Endothelial cell of coronary artery (primary cell): ENCODE measurements around the gene CAMK2N2. TPM values are rescaled to one million over a fixed set of nuclear protein-coding genes. Genes with fewer than 3 reads are reported as not detected.

Source experiments
- total RNA-seq: library from RNA; depleted of rRNA; stranded (reverse); fragments of >200 nt; gene quantifications from 2 replicates; pipeline ENCODE4 v1.2.3, GENCODE V29; 2014

The CAMK2N2 gene
- total RNA-seq, result 0.19 TPM in 1 of 2 replicates, not detected in the other

DNA sequence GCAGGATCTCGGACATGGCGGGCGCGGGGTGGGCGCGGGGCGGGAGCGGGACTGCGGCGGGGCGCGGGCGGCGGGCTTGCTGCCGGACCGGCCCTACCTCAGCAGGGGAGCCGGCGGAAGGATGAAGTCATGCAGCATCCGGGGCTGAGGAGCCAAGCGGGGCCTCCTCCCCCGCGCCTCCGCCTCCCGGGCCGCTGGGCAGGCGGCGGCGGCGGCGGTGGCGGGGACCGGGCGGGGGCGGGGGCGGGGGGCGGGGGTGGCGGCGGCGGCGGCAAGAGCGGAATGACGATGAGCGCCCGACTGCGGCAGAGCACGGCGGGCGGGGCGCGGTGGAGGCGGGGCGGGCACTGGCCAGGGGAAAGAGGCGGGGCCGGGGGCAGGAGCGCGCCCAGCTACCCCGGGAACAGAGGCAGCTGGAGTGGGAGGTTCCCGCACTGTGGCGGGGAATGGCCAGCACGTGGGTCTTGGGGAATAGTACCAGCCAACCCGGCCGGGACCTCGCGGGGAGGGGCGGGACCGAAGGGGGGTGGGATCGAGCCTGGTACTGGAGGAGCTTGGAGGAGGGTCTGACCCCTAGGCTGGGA, at the start of gene CAMK2N2:
Gene CAMK2N2, minus strand, starts transcription at position 284 of the 584 bp plus-strand sequence. Its CDS starts 268 bp downstream, at position 16.

DNA sequence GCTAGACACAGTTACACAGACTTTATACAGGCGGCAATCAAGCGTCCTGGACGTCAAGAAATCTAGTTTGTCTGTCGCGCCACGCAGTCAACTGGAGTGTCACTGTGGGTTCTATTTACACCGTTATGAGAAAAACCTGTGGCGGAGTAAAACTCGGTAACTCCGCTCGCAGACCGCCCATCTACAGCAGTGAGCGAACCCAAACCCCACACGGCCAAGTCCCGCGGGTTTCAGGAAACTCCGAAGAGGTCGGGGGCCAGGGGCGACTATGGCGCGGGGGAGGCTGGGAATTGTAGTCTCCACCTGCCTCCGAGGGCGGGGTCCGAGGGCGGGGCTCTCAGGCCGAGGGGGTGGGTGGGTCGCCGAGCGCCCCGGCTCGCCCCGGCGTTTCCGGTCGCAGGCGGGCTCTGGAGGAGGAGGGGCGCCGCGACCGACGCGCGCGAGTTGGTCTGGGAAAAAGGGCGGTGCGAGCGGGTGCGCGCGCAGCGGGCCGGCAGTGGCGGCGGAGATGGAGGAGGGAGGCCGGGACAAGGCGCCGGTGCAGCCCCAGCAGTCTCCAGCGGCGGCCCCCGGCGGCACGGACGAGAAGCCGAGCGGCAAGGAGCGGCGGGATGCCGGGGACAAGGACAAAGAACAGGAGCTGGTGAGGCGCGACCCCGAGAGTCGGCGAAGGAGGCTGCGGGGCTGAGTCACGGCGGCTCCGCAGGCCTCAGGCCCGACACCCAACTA, 37.6 kb upstream of the CAMK2N2 start, which contains the start of gene PSMD2:
Gene PSMD2, plus strand, starts transcription at position 483 of the 729 bp plus-strand sequence. Its CDS starts 26 bp downstream, at position 509.

DNA sequence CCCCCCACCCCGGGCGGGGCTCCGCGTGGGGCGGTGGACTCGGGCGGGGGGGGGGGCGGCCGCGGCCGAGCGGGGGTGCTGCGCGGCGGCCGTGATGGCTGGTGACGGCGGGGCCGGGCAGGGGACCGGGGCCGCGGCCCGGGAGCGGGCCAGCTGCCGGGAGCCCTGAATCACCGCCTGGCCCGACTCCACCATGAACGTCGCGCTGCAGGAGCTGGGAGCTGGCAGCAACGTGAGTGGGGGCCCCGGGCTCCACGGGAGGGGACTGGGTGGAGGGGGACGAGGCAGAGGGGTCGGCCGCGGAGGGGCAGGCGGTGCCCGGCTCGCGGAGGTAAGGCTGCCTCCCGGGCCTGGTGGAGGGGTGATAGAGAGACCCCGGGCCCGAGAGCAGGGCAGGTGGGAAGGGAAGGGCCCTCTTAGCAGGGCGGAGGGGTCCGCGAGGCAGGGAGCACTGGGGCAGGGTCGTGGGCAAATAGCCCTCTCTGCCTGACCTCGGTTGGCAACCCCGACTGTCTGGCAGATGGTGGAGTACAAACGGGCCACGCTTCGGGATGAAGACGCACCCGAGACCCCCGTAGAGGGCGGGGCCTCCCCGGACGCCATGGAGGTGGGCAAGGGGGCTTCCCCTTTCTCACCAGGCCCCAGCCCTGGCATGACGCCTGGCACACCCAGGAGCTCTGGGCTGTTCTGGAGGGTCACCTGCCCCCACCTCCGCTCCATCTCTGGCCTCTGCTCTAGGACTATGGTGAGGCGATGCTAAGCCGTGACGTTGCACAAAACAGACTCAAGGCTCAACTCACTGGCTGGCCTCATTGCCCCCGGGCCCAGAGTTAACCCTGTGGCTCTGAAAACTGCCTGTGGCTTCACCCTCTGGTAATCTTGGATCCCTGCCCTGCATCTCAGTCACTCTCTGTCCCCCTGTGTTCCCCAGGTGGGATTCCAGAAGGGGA, 14.9 kb upstream of the CAMK2N2 start, which contains the start of gene ECE2:
Gene ECE2, plus strand, starts transcription at position 62 of the 950 bp plus-strand sequence. Its CDS starts 132 bp downstream, at position 194.

DNA sequence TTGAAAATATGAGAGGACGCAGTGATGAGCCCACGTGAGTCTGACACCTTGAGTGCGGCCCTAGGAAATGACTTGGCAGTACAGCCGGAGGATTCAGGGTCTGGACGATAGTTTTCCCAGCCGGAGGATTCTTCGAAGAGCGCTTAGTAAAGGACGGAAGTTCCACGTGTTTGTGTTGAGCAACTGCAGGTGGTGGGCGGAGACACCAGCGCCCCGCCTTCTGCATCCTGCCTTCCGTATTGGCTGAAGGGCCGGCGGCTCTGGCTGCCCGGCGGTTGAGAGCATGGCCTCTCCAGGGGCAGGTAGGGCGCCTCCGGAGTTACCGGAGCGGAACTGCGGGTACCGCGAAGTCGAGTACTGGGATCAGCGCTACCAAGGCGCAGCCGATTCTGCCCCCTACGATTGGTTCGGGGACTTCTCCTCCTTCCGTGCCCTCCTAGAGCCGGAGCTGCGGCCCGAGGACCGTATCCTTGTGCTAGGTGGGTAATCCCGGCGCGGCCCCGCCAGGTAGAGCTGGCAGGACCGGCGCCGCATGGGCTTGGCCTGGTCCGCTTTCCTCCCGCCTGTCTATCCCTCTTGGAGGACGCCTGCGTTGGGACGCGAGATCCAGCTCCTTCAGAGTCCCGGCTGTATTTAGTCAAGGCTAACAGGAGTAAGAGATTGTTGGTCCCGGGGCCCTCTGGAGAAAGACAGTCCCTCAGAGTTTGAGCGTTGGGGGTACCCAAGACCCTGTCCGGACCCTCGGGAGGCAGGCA, 11.8 kb downstream of the CAMK2N2 start, which contains the start of gene EEF1AKMT4:
Gene EEF1AKMT4, plus strand, starts transcription at position 261 of the 755 bp plus-strand sequence. Its CDS starts 23 bp downstream, at position 284.

DNA sequence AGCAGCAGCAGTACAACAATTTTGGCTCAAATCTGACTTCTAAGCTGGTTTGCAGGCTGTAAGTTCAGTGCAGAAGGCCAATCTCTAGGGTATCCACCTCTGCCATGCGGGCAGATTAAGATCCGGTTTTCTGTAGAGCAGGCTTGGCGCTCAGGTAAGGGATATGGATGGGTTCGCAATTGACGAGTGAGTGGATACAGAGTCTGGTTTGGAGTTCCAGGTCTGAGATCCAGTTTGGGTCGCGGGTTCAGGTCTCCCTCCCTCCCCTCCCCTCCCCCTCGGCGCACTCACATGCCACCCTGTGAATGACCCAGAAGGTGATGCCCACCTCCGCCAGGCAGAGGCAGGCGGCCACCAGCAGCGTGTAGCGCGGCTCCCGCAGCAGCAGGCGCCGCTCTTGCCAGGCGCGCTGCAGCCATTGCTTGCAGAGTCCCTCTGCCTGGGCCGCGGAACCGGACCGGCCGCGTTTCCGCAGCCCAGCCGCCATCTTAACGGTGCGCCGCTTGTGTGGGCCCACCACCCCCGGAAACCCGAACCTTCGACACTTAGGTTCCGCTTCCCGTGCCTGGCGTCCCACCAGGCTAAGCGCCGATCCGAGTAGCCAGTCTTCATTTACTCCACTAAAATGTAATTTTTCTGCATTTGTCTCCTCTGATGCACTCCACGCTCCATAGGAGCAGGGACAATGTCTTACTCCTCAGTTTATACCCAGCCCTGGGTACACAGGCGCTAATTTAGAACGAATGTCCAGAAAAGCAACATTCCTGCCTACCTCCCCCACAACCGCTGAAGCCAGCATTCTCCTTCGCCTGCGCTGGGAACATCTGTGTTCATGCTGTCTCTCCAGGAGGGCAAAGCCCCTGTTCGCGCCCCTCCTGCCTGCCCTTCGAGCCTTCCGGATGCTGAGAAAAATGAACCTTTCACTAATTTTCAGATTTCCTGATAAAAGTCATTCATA, 12.6 kb downstream of the CAMK2N2 start, which contains the start of gene ALG3:
Gene ALG3, minus strand, starts transcription at position 509 of the 958 bp plus-strand sequence. Its CDS starts 22 bp downstream, at position 487.

DNA sequence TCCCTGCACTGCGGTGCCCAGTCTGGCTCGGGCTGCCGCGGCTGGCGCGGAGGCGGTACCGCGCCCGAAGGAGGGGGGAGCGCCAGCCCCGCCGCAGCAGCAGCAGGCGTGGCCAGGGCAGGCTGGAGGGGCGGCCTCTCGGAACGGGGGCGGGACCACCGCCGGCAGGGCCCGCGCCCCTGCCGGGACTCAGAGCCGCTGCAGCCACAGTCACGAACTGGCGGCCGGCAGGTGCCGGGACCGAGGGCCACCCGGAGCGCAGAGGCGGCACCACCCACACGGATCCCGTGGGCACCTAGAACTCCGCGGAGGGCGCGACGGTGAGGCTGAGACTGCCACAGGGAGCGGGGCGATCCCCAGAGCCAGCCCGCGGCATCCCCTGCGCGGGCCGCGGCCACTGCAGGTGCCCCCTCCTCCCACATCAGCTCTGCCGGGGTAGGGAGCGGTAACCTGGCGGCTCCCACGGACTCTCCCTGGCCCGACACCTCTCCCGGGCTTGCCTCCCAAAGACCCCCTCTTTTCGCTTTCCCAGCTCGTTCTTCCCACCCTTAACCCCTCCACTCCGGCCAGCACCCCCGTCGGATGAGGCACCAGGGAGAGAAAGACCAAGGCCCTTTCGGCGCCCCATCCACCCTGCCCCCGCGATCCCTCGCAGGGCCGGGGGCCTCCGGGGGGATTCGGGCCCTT, 31.8 kb downstream of the CAMK2N2 start, which contains the start of gene VWA5B2:
Gene VWA5B2, plus strand, starts transcription at position 192 of the 687 bp plus-strand sequence. CDS start 944 bp downstream, outside the sequence.

Other genes starting within 250 kb of the CAMK2N2 start
- gene ABCC5, start 243.7 kb downstream of the CAMK2N2 start, total RNA-seq, result 16.4 and 20.7 TPM in 2 replicates
- not detected in 2 replicates for gene HTR3D, start 229.8 kb downstream of the CAMK2N2 start, total RNA-seq
- not detected in 2 replicates for gene HTR3C, start 208.5 kb downstream of the CAMK2N2 start, total RNA-seq
- gene HTR3E, start 164.5 kb downstream of the CAMK2N2 start, total RNA-seq, result not detected in 2 replicates
- gene EIF2B5, start 126.2 kb downstream of the CAMK2N2 start, total RNA-seq, result 39.6 and 41.7 TPM in 2 replicates
- gene DVL3, start 106.2 kb downstream of the CAMK2N2 start, total RNA-seq, result 26.0 and 31.9 TPM in 2 replicates
- gene AP2M1, start 86.7 kb downstream of the CAMK2N2 start, total RNA-seq, result 476 and 505 TPM in 2 replicates
- 46.4 and 47.9 TPM in 2 replicates for gene ABCF3, start 75.4 kb downstream of the CAMK2N2 start, total RNA-seq
- gene VWA5B2, start 32.0 kb downstream of the CAMK2N2 start, total RNA-seq, result under 0.01 TPM in 1 of 2 replicates, not detected in the other
- gene ALG3, start 12.6 kb downstream of the CAMK2N2 start, total RNA-seq, result 19.1 and 24.6 TPM in 2 replicates
- 3.6 and 4.9 TPM in 2 replicates for gene EEF1AKMT4, start 11.9 kb downstream of the CAMK2N2 start, total RNA-seq
- not detected in 2 replicates for gene ECE2, start 14.5 kb upstream of the CAMK2N2 start, total RNA-seq
- 666 and 747 TPM in 2 replicates for gene PSMD2, start 37.7 kb upstream of the CAMK2N2 start, total RNA-seq
- 359 and 457 TPM in 2 replicates for gene EIF4G1, start 53.1 kb upstream of the CAMK2N2 start, total RNA-seq
- 21.1 and 42.1 TPM in 2 replicates for gene FAM131A, start 76.0 kb upstream of the CAMK2N2 start, total RNA-seq
- gene CLCN2, start 100.1 kb upstream of the CAMK2N2 start, total RNA-seq, result 1.6 and 2.8 TPM in 2 replicates
- 102 TPM in 2 replicates for gene POLR2H, start 100.2 kb upstream of the CAMK2N2 start, total RNA-seq
- gene THPO, start 116.7 kb upstream of the CAMK2N2 start, total RNA-seq, result not detected in 2 replicates
- gene CHRD, start 118.5 kb upstream of the CAMK2N2 start, total RNA-seq, result 0.09 and 0.28 TPM in 2 replicates